Activated CD4-positive, alpha-beta T cell treated with anti-CD3 and anti-CD28 coated beads, Interleukin-2, Interleukin-6, amounts not matched to agents 100 ng/mL and 50 ng/mL, durations not matched to agents 16 hours and 8 hours (primary cell): ENCODE results near the gene BAIAP3.
"Not testable (repeated sequence)": the region's sequence is repeated elsewhere in the genome, so short reads cannot be mapped to it uniquely, and the experiment has no call there.

Experiments used
- DNase-seq: peaks from one replicate; pipeline ENCODE4 v3.0.0-alpha.2; 2020

The BAIAP3 gene

GRCh38 chr16:1319041-1319440, 14.4 kb upstream of the BAIAP3 start:
- no peak for DNase-seq

DNA sequence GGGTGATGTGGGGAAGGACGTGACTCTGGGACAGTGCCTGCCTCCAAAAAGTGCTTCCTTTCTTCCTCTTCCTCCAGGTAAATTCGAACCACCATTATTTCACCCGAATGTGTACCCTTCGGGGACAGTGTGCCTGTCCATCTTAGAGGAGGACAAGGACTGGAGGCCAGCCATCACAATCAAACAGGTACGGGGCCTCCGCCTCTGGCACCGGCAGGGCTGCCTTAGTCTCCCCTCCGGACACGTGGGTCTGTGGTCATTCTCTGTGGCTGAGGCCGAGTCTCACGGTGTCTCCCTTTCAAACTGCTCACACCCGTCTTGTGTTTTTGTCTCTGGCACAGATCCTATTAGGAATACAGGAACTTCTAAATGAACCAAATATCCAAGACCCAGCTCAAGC, 13.3 kb upstream of the BAIAP3 start:
- DNase-seq = no peak

GRCh38 chr16:1320658-1321240, 12.7 kb upstream of the BAIAP3 start:
- no peak for DNase-seq

- DNase-seq = no peak
Measured at GRCh38 chr16:1322407-1322806, 11.0 kb upstream of the BAIAP3 start.

GRCh38 chr16:1323296-1324239, 9.9 kb upstream of the BAIAP3 start:
- no peak for DNase-seq

- DNase-seq = no peak
Measured at GRCh38 chr16:1324286-1324826, 9.1 kb upstream of the BAIAP3 start.

- no peak for DNase-seq
Measured at GRCh38 chr16:1325261-1325660, 8.2 kb upstream of the BAIAP3 start.

DNA sequence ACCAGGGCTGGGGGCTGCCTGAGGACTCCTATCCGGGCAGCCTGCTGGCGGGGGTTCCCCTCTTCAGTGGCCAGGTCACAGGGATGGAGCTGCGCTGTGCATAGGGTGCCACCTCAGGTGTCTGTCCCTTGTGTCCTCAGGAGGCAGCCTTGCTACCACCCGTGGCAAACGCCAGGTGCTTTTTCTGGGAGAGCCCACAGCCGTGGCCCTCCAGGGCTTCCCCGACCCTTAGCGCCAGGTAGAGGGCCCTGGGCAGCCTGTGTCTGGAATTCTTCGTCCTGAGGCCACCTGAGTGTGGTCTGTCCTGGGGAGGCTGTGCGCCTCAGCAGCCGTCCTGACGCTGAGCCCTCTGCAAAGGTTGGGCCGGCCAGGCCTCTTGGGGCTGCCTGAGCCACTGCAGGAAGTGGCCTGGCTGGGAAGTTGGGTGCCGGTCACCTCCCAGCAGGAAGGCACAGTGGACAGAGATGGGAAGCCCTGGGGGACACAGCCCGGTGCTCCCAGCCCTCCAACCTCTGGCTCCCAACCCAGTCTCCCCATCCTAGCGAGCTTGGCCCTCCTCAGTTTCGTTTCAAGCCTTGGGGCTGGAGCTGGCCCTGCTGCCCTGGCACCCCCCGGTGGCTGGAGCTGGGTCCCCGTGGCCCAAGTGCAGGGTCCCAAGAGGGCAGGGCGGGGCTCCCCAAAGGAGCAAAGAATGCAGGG, 7.6 kb upstream of the BAIAP3 start:
- no peak for DNase-seq

DNA sequence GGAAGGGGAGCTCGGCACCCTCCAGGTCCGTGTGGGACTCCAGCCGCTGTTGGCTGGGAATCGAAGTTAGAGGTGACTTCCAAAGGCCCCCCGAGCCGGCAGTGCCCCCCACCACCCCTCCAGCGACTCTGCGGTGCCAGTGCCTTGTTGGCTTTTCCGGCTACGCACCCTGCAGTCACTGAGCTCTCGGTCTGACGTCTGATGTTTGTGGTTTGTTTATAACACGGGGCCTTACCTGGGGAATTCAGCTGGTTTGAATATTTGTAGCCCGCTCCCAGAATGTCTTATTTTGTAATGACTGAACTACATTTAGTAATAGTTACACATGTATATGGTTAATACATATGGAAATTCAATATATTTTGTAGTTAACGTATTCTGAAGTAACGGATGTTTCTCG, 7.1 kb upstream of the BAIAP3 start:
- no peak for DNase-seq

GRCh38 chr16:1326946-1327618, 6.4 kb upstream of the BAIAP3 start:
- no peak for DNase-seq

DNA sequence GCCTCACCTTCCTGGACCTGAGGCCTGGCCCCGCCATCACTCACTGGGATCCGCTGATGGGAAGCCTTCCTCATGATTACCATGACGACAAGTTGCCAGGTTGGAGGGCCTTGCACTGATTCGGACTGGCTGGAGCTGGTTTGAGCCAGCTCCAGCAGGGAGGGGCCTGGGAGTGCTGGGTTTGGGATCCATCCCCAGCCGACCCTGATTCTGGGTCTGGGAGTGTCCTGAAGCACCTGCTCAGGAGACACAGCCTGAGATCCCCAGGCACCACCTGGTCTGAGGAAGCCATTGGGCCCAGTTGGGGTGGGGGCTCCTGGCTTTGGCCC, 5.9 kb upstream of the BAIAP3 start:
- DNase-seq = no peak

DNA sequence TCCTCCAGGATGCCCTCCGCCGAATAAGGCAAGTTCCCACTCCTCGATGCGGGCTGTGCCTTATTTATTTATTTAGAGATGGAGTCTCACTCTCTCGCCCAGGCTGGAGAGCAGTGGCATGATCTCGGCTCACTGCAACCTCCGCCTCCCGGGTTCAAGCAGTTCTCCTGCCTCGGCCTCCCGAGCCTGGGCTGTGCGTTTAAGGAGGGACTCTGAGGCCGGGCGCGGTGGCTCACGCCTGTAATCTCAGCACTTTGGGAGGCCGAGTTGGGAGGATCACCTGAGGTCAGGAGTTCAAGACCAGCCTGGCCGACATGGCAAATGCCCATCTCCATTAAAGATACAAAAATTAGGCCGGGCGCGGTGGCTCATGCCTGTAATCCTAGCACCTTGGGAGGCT, 5.3 kb upstream of the BAIAP3 start:
- DNase-seq = not testable (repeated sequence)

GRCh38 chr16:1328961-1329360, 4.5 kb upstream of the BAIAP3 start:
- not testable (repeated sequence) for DNase-seq

GRCh38 chr16:1330260-1330914, 3.1 kb upstream of the BAIAP3 start:
- DNase-seq = peak; percentile 34

GRCh38 chr16:1330931-1331711, 2.3 kb upstream of the BAIAP3 start:
- DNase-seq = no peak

GRCh38 chr16:1331712-1332617, 1.5 kb upstream of the BAIAP3 start:
- peak; percentile 43 for DNase-seq

- no peak for DNase-seq
Measured at GRCh38 chr16:1332618-1333148, 762 bp upstream of the BAIAP3 start.

GRCh38 chr16:1333854-1334700, 632 bp downstream of the BAIAP3 start:
- DNase-seq = no peak

GRCh38 chr16:1334739-1335138, 1.3 kb downstream of the BAIAP3 start:
- no peak for DNase-seq
